GM12891 (cell line): ENCODE results near the gene RAMP2.

Experiments
- DNase-seq: peaks from one replicate; pipeline ENCODE4 v3.0.0; 2011; ENCODE audit warnings: low spot score; ENCODE audit not compliant: insufficient read length
- FAIRE-seq: peaks from 2 replicates; lab custom pipeline; 2011; peaks lifted over from hg19 to GRCh38; lab: Jason Lieb, UNC
- PAX5 ChIP-seq: IDR thresholded peaks from 2 replicates; pipeline ENCODE4 v1.6.1; 2011; ENCODE audit warnings: low read length, moderate library complexity, mild to moderate bottlenecking; ENCODE audit not compliant: insufficient read depth, severe bottlenecking
- POLR2A ChIP-seq: IDR thresholded peaks from 2 replicates; pipeline ENCODE4 v1.6.1; 2011; ENCODE audit warnings: low read depth, low read length, control low read depth
- POLR2AphosphoS5 ChIP-seq: IDR thresholded peaks from 2 replicates; pipeline ENCODE4 v1.6.1; 2011; ENCODE audit warnings: low read depth, low read length, control low read depth
- POU2F2 ChIP-seq: IDR thresholded peaks from 2 replicates; pipeline ENCODE4 v1.6.1; 2011; ENCODE audit warnings: low read depth, mild to moderate bottlenecking, control low read depth, low read length, moderate library complexity
- SPI1 ChIP-seq: IDR thresholded peaks from 2 replicates; pipeline ENCODE4 v1.6.1; 2011; ENCODE audit warnings: low read depth, low read length, control low read depth
- TAF1 ChIP-seq: IDR thresholded peaks from 2 replicates; pipeline ENCODE4 v1.6.1; 2011; ENCODE audit warnings: low read depth, low read length, control low read depth

Gene RAMP2

DNA sequence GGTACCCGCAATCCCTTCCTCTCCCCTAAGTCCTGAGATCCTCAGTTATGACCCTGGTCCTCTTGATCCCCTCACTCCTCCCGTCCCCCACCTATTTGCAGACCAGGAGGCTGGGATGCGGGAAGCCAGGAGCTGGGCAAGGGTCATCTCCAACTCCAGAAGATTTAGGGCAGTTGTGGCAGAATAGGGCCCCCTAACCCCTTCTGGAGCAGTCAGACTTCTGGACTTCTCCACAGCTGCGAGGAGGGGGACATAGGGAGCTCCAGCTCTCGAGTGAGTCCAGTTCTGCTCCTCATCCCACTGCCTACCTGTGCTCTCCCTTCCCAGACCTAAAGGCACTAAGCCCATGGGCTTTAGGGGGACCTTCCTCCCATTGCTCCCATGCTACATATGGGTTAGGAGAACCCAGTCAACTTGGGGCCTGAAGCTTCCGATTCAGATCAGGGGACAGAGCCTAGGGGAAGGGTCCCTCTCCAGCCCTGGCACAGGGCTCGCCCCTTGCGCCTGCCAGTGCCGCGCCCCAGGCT, 20.7 kb downstream of the RAMP2 start:
- FAIRE-seq (no peak), DNase-seq (no peak)
- TF ChIP-seq POLR2AphosphoS5 (no peak), POU2F2 (no peak), PAX5 (no peak), TAF1 (no peak), SPI1 (no peak), POLR2A (no peak)

GRCh38 chr17:42782166-42783061, 21.4 kb downstream of the RAMP2 start:
- no peak for TF ChIP-seq POU2F2
- no peak for TF ChIP-seq POLR2AphosphoS5
- TF ChIP-seq POLR2A, result no peak
- no peak for TF ChIP-seq PAX5
- TF ChIP-seq TAF1, result no peak
- TF ChIP-seq SPI1, result no peak
- DNase-seq (no peak), FAIRE-seq (no peak)

GRCh38 chr17:42783062-42783790, 22.2 kb downstream of the RAMP2 start:
- DNase-seq (no peak), FAIRE-seq (no peak)
- TF ChIP-seq POLR2A, result no peak
- no peak for TF ChIP-seq POU2F2
- no peak for TF ChIP-seq PAX5
- no peak for TF ChIP-seq POLR2AphosphoS5
- no peak for TF ChIP-seq TAF1

DNA sequence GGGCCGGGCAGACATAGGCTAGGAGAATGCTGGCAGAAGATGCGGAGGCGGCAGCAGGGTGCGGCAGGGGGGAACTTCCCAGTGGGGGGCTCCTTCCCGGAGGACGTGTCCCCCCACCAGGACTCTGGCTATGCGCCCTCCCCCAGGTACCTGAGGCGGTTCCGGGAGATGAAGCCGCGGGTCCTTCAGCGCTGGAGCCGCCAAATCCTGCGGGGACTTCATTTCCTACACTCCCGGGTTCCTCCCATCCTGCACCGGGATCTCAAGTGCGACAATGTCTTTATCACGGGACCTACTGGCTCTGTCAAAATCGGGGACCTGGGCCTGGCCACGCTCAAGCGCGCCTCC, 22.7 kb downstream of the RAMP2 start:
- no peak for TF ChIP-seq POU2F2
- DNase-seq (no peak), FAIRE-seq (no peak)

DNA sequence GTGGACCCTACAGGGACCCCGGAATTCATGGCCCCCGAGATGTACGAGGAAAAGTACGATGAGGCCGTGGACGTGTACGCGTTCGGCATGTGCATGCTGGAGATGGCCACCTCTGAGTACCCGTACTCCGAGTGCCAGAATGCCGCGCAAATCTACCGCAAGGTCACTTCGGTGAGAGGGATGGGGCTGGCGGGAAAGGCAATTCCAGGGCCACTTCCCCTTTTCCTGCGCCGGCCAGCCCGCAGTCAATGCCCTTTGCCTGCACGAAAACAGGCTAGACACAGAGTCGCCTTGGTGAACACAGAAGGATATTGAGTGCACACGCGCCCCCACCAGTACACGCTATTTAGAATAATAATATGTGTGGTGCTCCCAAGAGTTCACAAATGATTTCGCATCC, 23.4 kb downstream of the RAMP2 start:
- DNase-seq, result no peak
- TF ChIP-seq PAX5 (no peak), POU2F2 (no peak), TAF1 (no peak), SPI1 (peak; percentile 63), POLR2A (no peak), POLR2AphosphoS5 (no peak)
- peak; percentile 31 for FAIRE-seq

GRCh38 chr17:42784811-42785592, 24.0 kb downstream of the RAMP2 start:
- no peak for FAIRE-seq
- DNase-seq, result no peak
- TF ChIP-seq POLR2AphosphoS5 (no peak), TAF1 (no peak), PAX5 (no peak), SPI1 (no peak), POLR2A (no peak), POU2F2 (no peak)

DNA sequence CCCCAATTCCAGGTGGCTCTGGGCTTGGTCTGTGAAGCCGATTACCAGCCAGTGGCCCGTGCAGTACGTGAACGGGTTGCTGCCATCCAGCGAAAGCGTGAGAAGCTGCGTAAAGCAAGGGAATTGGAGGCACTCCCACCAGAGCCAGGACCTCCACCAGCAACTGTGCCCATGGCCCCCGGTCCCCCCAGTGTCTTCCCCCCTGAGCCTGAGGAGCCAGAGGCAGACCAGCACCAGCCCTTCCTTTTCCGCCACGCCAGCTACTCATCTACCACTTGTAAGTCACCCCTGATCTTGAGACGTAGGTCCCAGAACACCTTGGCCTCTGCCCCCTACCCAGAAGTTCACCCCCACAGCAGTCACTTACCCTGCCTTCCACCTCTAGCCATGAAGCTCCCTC, 26.2 kb downstream of the RAMP2 start:
- TF ChIP-seq POU2F2 (no peak), POLR2AphosphoS5 (no peak), PAX5 (no peak), POLR2A (no peak), TAF1 (no peak), SPI1 (no peak)
- FAIRE-seq, result no peak
- no peak for DNase-seq

- DNase-seq (no peak), FAIRE-seq (no peak)
- TF ChIP-seq POLR2A (no peak), SPI1 (no peak), TAF1 (no peak), POLR2AphosphoS5 (no peak), PAX5 (no peak), POU2F2 (no peak)
Observed at GRCh38 chr17:42791948-42792347, 30.9 kb downstream of the RAMP2 start.

- no peak for FAIRE-seq
- TF ChIP-seq POLR2A (no peak), POLR2AphosphoS5 (no peak), PAX5 (no peak)
- DNase-seq, result no peak
Observed at GRCh38 chr17:42792545-42792944, 31.5 kb downstream of the RAMP2 start.

GRCh38 chr17:42795061-42795460, 34.0 kb downstream of the RAMP2 start:
- DNase-seq (no peak), FAIRE-seq (no peak)
- TF ChIP-seq TAF1, result no peak
- TF ChIP-seq POLR2A, result no peak
- no peak for TF ChIP-seq POU2F2
- no peak for TF ChIP-seq POLR2AphosphoS5
- no peak for TF ChIP-seq PAX5
- no peak for TF ChIP-seq SPI1
